A549 (cell line): Measurements from ENCODE around the gene MAP3K21. TPM values are rescaled to one million over a fixed set of nuclear protein-coding genes. Genes with fewer than 3 reads are reported as not detected.

ENCODE experiments used
- ATAC-seq, 2 experiments: fragments of 200-7000 bp in 1 of 2; fragments of >200 bp in 1 of 2; cut with Nextera tagmentation in 1 of 2; cut with Tn5 transposase in 1 of 2; 3 replicates each; pipeline versions ENCODE4 v1.8.0 to v1.9.1; 2018 to 2020; ENCODE audit warnings: mild to moderate bottlenecking in 1 of 2, moderate library complexity in 1 of 2
- CTCF ChIA-PET: fragments of 300-600 bp; sonication (Branson Sonifier 250); formaldehyde crosslinking; extraction: SDS; loops from one replicate; lab custom pipeline; 2021; ENCODE audit warnings: antibody characterized with exemption, inconsistent platforms; lab: Yijun Ruan, JAX
- POLR2A ChIA-PET: fragments of 350-600 bp; formaldehyde crosslinking; extraction: SDS; loops from one replicate; lab custom pipeline; 2021; ENCODE audit warnings: antibody characterized with exemption, inconsistent platforms; lab: Yijun Ruan, JAX
- DNase-seq, 2 experiments: peaks; one replicate each; pipeline versions ENCODE4 v3.0.0 to v3.0.0-alpha.2; 2011 to 2016; ENCODE audit warnings: low read depth in 1 of 2, low spot score in 1 of 2
- FAIRE-seq: peaks from 2 replicates; lab custom pipeline; 2011; peaks lifted over from hg19 to GRCh38; lab: Jason Lieb, UNC
- H3K27ac ChIP-seq, 2 experiments: fragments of >200 bp; sonication (Bioruptor Twin); formaldehyde crosslinking; 3 replicates each; pipeline ENCODE4 v1.5.1; 2016 to 2017
- H3K4me1 ChIP-seq: fragments of >200 bp; sonication (Bioruptor Twin); formaldehyde crosslinking; 3 replicates; pipeline ENCODE4 v1.6.1; 2016
- H3K4me2 ChIP-seq: fragments of >200 bp; sonication (Bioruptor Twin); formaldehyde crosslinking; 3 replicates; pipeline ENCODE4 v1.6.1; 2016
- H3K4me3 ChIP-seq: fragments of >200 bp; sonication (Bioruptor Twin); formaldehyde crosslinking; 3 replicates; pipeline ENCODE4 v1.5.1; 2016
- H3K9me3 ChIP-seq: fragments of >200 bp; sonication (Bioruptor Twin); formaldehyde crosslinking; 3 replicates; pipeline ENCODE4 v1.6.1; 2016
- CBX8 ChIP-seq: fragments of 200-600 bp; sonication (generic); IDR thresholded peaks from 2 replicates; pipeline ENCODE4 v1.6.1; 2016
- CEBPB ChIP-seq, 2 experiments: fragments of >200 bp in 1 of 2; sonication (Bioruptor Twin) in 1 of 2; formaldehyde crosslinking in 1 of 2; IDR thresholded peaks; 2 replicates each; pipeline ENCODE4 v1.6.1; 2012 to 2016
- HDAC2 ChIP-seq: fragments of 200-600 bp; sonication (generic); IDR thresholded peaks from 2 replicates; pipeline ENCODE4 v1.6.1; 2016
- HES2 ChIP-seq: fragments of >200 bp; sonication (Bioruptor Twin); formaldehyde crosslinking; IDR thresholded peaks from 2 replicates; pipeline ENCODE4 v1.6.1; 2016
- HEYL ChIP-seq: fragments of 250-450 bp; sonication (Bioruptor Pico); IDR thresholded peaks from 2 replicates; pipeline ENCODE4 v1.8.0; 2021; ENCODE audit warnings: mild to moderate bottlenecking, moderate library complexity
- HOXB13 ChIP-seq: fragments of 250-450 bp; sonication (Bioruptor Pico); IDR thresholded peaks from 2 replicates; pipeline ENCODE4 v1.5.0; 2020; ENCODE audit warnings: low read depth, mild to moderate bottlenecking, moderate library complexity
- JUN ChIP-seq, 2 experiments: fragments of >200 bp; sonication (Bioruptor Twin); formaldehyde crosslinking; IDR thresholded peaks; 2 replicates in 1 of 2; 3 replicates in 1 of 2; pipeline ENCODE4 v1.6.1; 2016 to 2017
- JUNB ChIP-seq: fragments of >200 bp; sonication (Bioruptor Twin); formaldehyde crosslinking; IDR thresholded peaks from 2 replicates; pipeline ENCODE4 v1.6.1; 2016
- MAFK ChIP-seq: fragments of 450-650 bp; IDR thresholded peaks from 2 replicates; pipeline ENCODE4 v1.6.1; 2014; ENCODE audit not compliant: partially characterized antibody
- MAZ ChIP-seq: fragments of 150-350 bp; IDR thresholded peaks from 2 replicates; pipeline ENCODE4 v1.6.1; 2014; ENCODE audit warnings: antibody characterized with exemption, low read depth, low read length, borderline replicate concordance
- MYC ChIP-seq: IDR thresholded peaks from 2 replicates; pipeline ENCODE4 v1.6.1; 2012; ENCODE audit warnings: mild to moderate bottlenecking, inconsistent platforms, low read length, improper control_type of control experiment, borderline replicate concordance
- NFE2L2 ChIP-seq: fragments of 150-350 bp; conservative IDR thresholded peaks from 2 replicates; pipeline ENCODE4 v1.6.1; 2014; ENCODE audit warnings: low read length
- PHF8 ChIP-seq: fragments of 200-600 bp; sonication (generic); IDR thresholded peaks from 2 replicates; pipeline ENCODE4 v1.6.1; 2016; ENCODE audit warnings: low read depth, mild to moderate bottlenecking, antibody characterized with exemption, moderate library complexity, borderline replicate concordance
- POLR2AphosphoS2 ChIP-seq: conservative IDR thresholded peaks from 2 replicates; pipeline ENCODE4 v1.6.1; 2012; ENCODE audit warnings: low read length, improper control_type of control experiment, inconsistent platforms
- RNF2 ChIP-seq: fragments of 200-600 bp; sonication (generic); IDR thresholded peaks from 2 replicates; pipeline ENCODE4 v1.6.1; 2016; ENCODE audit warnings: low read depth, mild to moderate bottlenecking, antibody characterized with exemption, moderate library complexity, borderline replicate concordance
- SMC3 ChIP-seq: fragments of >200 bp; sonication (Bioruptor Twin); formaldehyde crosslinking; IDR thresholded peaks from 3 replicates; pipeline ENCODE4 v1.6.1; 2018; ENCODE audit warnings: inconsistent platforms
- ZNF302 ChIP-seq: fragments of 250-450 bp; sonication (Bioruptor Pico); IDR thresholded peaks from 2 replicates; pipeline ENCODE4 v1.9.0; 2021; ENCODE audit warnings: inconsistent platforms, mild to moderate bottlenecking, moderate library complexity
- ZSCAN20 ChIP-seq: fragments of 250-450 bp; sonication (Bioruptor Pico); IDR thresholded peaks from 2 replicates; pipeline ENCODE4 v1.8.0; 2022; ENCODE audit warnings: mild to moderate bottlenecking, moderate library complexity
- WGBS: methylation state at CpG from one replicate; pipeline ENCODE4 v1.1.6; 2017; ENCODE audit errors: missing lambda C conversion rate; 5-methylcytosine and 5-hydroxymethylcytosine counted together
- polyA plus RNA-seq, 4 experiments: library from polyadenylated mRNA; depleted of rRNA in 3 of 4; stranded (reverse); fragments of >200 nt; fragmentation: RNase III in 1 of 4; extraction: RNeasy Plus Mini Kit Qiagen cat#74134 plus additional on column Dnase treatment in 1 of 4; gene quantifications; 2 replicates in 3 of 4; 3 replicates in 1 of 4; pipeline ENCODE4 v1.2.3, GENCODE V29; 2011 to 2017
- TF ChIP-seq, protein P1 (sequence below): fragments of 250-450 bp; sonication (Bioruptor Pico); IDR thresholded peaks from 2 replicates; pipeline ENCODE4 v1.5.0; 2021; ENCODE audit warnings: mild to moderate bottlenecking, moderate library complexity, borderline replicate concordance
- TF ChIP-seq, protein P2 (sequence below): fragments of 450-650 bp; IDR thresholded peaks from 2 replicates; pipeline ENCODE4 v1.6.1; 2014; ENCODE audit warnings: antibody characterized with exemption
- TF ChIP-seq, protein P3 (sequence below): fragments of 200-600 bp; sonication (generic); IDR thresholded peaks from 2 replicates; pipeline ENCODE4 v1.6.1; 2016; ENCODE audit warnings: antibody characterized with exemption, mild to moderate bottlenecking, moderate library complexity

Gene MAP3K21
- polyA plus RNA-seq, 2 of the 4 experiments (the other 2 are of a cell fraction), result 14.4 to 26.9 TPM

- 91% methylated on average over 12 of the region's 12 CpGs for WGBS
- POLR2A ChIA-PET, result no interaction called here
These were observed 44.9 kb downstream of the MAP3K21 start for GRCh38 chr1:233372218-233373120.

GRCh38 chr1:233373226-233373625, 45.7 kb downstream of the MAP3K21 start:
- Histone ChIP-seq H3K9me3 (no peaks in the 10 kb centered on the region), H3K4me3 (no peak overlapping the region)
- WGBS, result 97% methylated on average over 6 of the region's 6 CpGs
- ChIA-PET CTCF (interaction anchor here (1.3 to 2.9 kb wide), 3 partner anchors 9 to 418 kb away, joined by 4 to 11 read pairs (median 8); no protein-coding TSS in a partner anchor), POLR2A (no interaction called here)
- DNase-seq, result no peak
- no peak for TF ChIP-seq ZSCAN20 (CRISPR knock-in tag)
- no peak for TF ChIP-seq MAZ
- TF ChIP-seq, all 56 proteins: peak for 0
- peak overlapping the region in 1 of 2 experiments; percentile 29; a peak in 3 of 6 replicates for H3K27ac ChIP-seq
- no peak for FAIRE-seq
- H3K4me2 ChIP-seq, result no peak overlapping the region
- ATAC-seq, result no peak
- H3K4me1 ChIP-seq, result peaks cover 17% of the 10 kb centered on the region

More at GRCh38 chr1:233372218-233373120, 44.9 kb downstream of the MAP3K21 start:
- TF ChIP-seq HDAC2 (no peak), PHF8 (no peak), POLR2AphosphoS2 (no peak), JUN (IDR thresholded peaks at IDR 0.05) (no peak), HEYL (no peak), RNF2 (no peak), SMC3 (no peak), ZNF302 (no peak), HOXB13 (CRISPR knock-in tag) (no peak), HES2 (no peak), MYC (no peak), CBX8 (no peak), NFE2L2 (no peak), CEBPB (IDR thresholded peaks at IDR 0.05) (no peak), JUNB (no peak), MAZ (no peak), MAFK (no peak)
- TF ChIP-seq, protein P1, sequence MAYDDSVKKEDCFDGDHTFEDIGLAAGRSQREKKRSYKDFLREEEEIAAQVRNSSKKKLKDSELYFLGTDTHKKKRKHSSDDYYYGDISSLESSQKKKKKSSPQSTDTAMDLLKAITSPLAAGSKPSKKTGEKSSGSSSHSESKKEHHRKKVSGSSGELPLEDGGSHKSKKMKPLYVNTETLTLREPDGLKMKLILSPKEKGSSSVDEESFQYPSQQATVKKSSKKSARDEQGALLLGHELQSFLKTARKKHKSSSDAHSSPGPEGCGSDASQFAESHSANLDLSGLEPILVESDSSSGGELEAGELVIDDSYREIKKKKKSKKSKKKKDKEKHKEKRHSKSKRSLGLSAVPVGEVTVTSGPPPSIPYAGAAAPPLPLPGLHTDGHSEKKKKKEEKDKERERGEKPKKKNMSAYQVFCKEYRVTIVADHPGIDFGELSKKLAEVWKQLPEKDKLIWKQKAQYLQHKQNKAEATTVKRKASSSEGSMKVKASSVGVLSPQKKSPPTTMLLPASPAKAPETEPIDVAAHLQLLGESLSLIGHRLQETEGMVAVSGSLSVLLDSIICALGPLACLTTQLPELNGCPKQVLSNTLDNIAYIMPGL (CRISPR knock-in tag), result no peak
- TF ChIP-seq, protein P2, sequence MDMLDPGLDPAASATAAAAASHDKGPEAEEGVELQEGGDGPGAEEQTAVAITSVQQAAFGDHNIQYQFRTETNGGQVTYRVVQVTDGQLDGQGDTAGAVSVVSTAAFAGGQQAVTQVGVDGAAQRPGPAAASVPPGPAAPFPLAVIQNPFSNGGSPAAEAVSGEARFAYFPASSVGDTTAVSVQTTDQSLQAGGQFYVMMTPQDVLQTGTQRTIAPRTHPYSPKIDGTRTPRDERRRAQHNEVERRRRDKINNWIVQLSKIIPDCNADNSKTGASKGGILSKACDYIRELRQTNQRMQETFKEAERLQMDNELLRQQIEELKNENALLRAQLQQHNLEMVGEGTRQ, result no peak
- TF ChIP-seq, protein P3, sequence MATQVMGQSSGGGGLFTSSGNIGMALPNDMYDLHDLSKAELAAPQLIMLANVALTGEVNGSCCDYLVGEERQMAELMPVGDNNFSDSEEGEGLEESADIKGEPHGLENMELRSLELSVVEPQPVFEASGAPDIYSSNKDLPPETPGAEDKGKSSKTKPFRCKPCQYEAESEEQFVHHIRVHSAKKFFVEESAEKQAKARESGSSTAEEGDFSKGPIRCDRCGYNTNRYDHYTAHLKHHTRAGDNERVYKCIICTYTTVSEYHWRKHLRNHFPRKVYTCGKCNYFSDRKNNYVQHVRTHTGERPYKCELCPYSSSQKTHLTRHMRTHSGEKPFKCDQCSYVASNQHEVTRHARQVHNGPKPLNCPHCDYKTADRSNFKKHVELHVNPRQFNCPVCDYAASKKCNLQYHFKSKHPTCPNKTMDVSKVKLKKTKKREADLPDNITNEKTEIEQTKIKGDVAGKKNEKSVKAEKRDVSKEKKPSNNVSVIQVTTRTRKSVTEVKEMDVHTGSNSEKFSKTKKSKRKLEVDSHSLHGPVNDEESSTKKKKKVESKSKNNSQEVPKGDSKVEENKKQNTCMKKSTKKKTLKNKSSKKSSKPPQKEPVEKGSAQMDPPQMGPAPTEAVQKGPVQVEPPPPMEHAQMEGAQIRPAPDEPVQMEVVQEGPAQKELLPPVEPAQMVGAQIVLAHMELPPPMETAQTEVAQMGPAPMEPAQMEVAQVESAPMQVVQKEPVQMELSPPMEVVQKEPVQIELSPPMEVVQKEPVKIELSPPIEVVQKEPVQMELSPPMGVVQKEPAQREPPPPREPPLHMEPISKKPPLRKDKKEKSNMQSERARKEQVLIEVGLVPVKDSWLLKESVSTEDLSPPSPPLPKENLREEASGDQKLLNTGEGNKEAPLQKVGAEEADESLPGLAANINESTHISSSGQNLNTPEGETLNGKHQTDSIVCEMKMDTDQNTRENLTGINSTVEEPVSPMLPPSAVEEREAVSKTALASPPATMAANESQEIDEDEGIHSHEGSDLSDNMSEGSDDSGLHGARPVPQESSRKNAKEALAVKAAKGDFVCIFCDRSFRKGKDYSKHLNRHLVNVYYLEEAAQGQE, result no peak
- no peaks in the 10 kb centered on the region for H3K9me3 ChIP-seq
- no peak overlapping the region for H3K4me2 ChIP-seq
- H3K4me3 ChIP-seq, result no peak overlapping the region
- no peak overlapping the region; a peak in 1 of 6 replicates for H3K27ac ChIP-seq
- DNase-seq (no peak), FAIRE-seq (no peak), ATAC-seq (no peak)
- peaks cover 25% of the 10 kb centered on the region for H3K4me1 ChIP-seq
- CTCF ChIA-PET, result interaction anchor here (1.3 to 2.9 kb wide), 3 partner anchors 8 to 419 kb away, joined by 4 to 11 read pairs (median 8); no protein-coding TSS in a partner anchor
